ENCODE measurements around the gene BLOC1S3.

GRCh38 chr19:45205810-45206209 is 27.2 kb downstream of the BLOC1S3 start:
- TF ChIP-seq POLR2A (IDR thresholded peaks at IDR 0.05; ENCODE audit: low read depth, low read length) (no peak), USF2 (IDR thresholded peaks at IDR 0.05; ENCODE audit: low read depth, low read length) (no peak), CTCF (conservative IDR thresholded peaks at IDR 0.05; ENCODE audit: low read depth, low read length) (no peak), ELK1 (IDR thresholded peaks at IDR 0.05; ENCODE audit: borderline replicate concordance, low read depth, low read length) (no peak), BHLHE40 (IDR thresholded peaks at IDR 0.05; ENCODE audit: low read depth, low read length) (no peak), SMC3 (IDR thresholded peaks at IDR 0.05; ENCODE audit: low read depth, low read length) (no peak), RFX5 (IDR thresholded peaks at IDR 0.05; ENCODE audit: low read depth, low read length) (no peak), CHD1 (IDR thresholded peaks at IDR 0.05; ENCODE audit: low read depth, low read length) (no peak)
